Nephron (organoid): ENCODE results near the gene SLC12A7.
"Not testable (repeated sequence)": the region's sequence is repeated elsewhere in the genome, so short reads cannot be mapped to it uniquely, and the experiment has no call there.

ENCODE experiments used
- H3K27ac Mint-ChIP-seq, 3 experiments: 2 replicates each; pipeline ENCODE4 v1.8.0; 2020; ENCODE audit warnings: mixed read lengths in 3 of 3, mild to moderate bottlenecking in 2 of 3, moderate library complexity in 1 of 3
- H3K27me3 Mint-ChIP-seq: 2 replicates; pipeline ENCODE4 v1.8.0; 2021; ENCODE audit warnings: low read depth, mild to moderate bottlenecking, moderate library complexity, mixed read lengths
- H3K36me3 Mint-ChIP-seq: 2 replicates; pipeline ENCODE4 v1.8.0; 2020; ENCODE audit warnings: low read depth, mixed read lengths
- H3K4me1 Mint-ChIP-seq: 2 replicates; pipeline ENCODE4 v1.8.0; 2020; ENCODE audit warnings: mixed read lengths
- H3K4me3 Mint-ChIP-seq, 3 experiments: 2 replicates each; pipeline ENCODE4 v1.8.0; 2020; ENCODE audit warnings: mild to moderate bottlenecking in 3 of 3, mixed read lengths in 3 of 3, moderate library complexity in 2 of 3
- H3K9me3 Mint-ChIP-seq: 2 replicates; pipeline ENCODE4 v1.8.0; 2020; ENCODE audit warnings: mixed read lengths
- TF ChIP-seq, protein P1 (sequence below), 3 experiments: fragments of 200-600 bp; sonication (generic); IDR thresholded peaks; one replicate each; pipeline ENCODE4 v1.5.0; 2021; ENCODE audit warnings: antibody characterized with exemption in 3 of 3; ENCODE audit not compliant: unreplicated experiment in 3 of 3

Gene SLC12A7

DNA sequence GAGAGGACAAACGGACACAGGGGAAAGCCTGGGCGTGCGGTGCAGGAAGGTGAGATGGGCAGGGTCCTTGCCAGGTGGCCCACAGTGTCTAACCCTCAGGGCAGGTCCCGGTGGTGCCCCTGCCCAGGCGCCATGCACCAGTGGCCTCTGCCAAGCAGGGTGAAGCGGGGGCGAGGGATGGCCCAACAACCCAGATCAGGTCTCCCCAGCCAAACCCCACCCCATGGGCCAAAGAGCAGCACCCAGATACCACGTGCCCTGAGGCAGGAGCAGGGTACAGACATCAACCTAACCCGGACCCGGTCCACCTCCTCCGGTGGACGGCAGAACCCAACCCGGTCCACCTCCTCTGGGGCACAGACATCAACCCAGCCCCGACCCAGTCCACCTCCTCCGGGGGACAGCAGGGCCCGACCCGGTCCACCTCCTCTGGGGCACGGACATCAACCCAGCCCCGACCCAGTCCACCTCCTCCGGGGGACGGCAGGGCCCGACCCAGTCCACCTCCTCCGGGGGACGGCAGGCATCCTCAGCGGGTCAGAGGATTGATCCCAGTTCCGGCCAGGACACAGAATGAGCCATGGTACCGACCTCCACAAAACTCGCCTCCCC is 12.8 kb downstream of the SLC12A7 start:
- Mint-ChIP-seq H3K4me3 (peak overlapping the region; percentile 45 to 67 (median 48)), H3K4me1 (peaks cover 66% of the 10 kb centered on the region), H3K27ac (peak overlapping the region; percentile 67 to 94 (median 93)), H3K27me3 (peaks cover 5% of the 10 kb centered on the region), H3K9me3 (no peaks in the 10 kb centered on the region), H3K36me3 (peaks cover 10% of the 10 kb centered on the region)
- TF ChIP-seq, protein P1, sequence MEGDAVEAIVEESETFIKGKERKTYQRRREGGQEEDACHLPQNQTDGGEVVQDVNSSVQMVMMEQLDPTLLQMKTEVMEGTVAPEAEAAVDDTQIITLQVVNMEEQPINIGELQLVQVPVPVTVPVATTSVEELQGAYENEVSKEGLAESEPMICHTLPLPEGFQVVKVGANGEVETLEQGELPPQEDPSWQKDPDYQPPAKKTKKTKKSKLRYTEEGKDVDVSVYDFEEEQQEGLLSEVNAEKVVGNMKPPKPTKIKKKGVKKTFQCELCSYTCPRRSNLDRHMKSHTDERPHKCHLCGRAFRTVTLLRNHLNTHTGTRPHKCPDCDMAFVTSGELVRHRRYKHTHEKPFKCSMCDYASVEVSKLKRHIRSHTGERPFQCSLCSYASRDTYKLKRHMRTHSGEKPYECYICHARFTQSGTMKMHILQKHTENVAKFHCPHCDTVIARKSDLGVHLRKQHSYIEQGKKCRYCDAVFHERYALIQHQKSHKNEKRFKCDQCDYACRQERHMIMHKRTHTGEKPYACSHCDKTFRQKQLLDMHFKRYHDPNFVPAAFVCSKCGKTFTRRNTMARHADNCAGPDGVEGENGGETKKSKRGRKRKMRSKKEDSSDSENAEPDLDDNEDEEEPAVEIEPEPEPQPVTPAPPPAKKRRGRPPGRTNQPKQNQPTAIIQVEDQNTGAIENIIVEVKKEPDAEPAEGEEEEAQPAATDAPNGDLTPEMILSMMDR (IDR thresholded peaks at IDR 0.05; ENCODE audit: unreplicated experiment in 3 of 3) = no peak

DNA sequence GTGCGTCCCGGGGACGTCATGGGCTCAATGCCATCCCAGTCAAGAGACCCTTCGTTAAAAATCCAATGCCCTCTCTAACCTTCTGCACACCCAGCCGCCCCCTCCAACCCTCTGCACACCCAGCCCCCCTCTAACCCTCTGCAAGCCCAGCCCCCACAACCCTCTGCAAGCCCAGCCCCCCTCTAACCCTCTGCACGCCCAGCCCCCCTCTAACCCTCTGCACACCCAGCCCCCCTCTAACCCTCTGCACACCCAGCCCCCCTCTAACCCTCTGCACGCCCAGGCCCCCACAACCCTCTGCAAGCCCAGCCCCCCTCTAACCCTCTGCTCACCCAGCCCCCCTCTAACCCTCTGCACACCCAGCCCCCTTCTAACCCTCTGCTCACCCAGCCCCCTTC is 13.9 kb downstream of the SLC12A7 start:
- not testable (repeated sequence) for H3K9me3 Mint-ChIP-seq, H3K27me3 Mint-ChIP-seq
- H3K4me3 Mint-ChIP-seq = peak overlapping the region in 1 of 3 experiments; percentile 14
- peak overlapping the region; percentile 76 to 94 (median 93) for H3K27ac Mint-ChIP-seq
- H3K36me3 Mint-ChIP-seq = peaks cover 11% of the 10 kb centered on the region
- peaks cover 59% of the 10 kb centered on the region for H3K4me1 Mint-ChIP-seq

DNA sequence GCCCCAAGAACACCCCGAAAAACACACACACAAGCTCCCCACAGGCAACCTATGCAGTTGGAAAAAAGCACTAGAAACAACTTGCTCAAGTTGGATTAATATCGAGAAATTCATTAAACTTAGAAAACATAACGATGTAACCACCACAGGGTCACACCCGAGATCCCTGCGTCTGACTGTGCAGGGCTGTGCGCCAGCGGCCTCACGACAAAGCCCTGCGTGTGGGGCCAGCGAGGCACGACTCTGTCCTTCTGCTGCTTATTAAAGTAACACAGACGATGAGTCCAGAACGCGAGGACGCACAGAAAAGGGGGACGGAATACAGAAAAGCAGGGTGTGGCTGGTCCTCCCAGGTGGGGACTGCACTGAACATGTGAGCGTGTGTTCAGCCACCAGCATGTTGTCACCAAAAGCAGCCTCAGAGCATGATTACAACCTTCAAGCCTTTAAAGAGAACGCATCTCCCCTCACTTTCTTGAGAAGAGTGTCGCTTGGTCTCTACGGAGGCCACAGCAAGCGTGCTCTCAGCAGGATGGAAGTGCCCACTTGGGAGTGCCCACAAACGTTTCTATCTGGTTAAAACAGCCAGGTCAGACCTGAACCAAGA is 14.4 kb downstream of the SLC12A7 start:
- Mint-ChIP-seq H3K9me3 (no peaks in the 10 kb centered on the region), H3K27ac (peak overlapping the region; percentile 76 to 94 (median 93)), H3K36me3 (peaks cover 15% of the 10 kb centered on the region), H3K4me1 (peaks cover 61% of the 10 kb centered on the region), H3K4me3 (peak overlapping the region; percentile 2 to 35 (median 14)), H3K27me3 (peaks cover 5% of the 10 kb centered on the region)
- TF ChIP-seq, protein P1 (IDR thresholded peaks at IDR 0.05; ENCODE audit: unreplicated experiment in 3 of 3) = no peak

DNA sequence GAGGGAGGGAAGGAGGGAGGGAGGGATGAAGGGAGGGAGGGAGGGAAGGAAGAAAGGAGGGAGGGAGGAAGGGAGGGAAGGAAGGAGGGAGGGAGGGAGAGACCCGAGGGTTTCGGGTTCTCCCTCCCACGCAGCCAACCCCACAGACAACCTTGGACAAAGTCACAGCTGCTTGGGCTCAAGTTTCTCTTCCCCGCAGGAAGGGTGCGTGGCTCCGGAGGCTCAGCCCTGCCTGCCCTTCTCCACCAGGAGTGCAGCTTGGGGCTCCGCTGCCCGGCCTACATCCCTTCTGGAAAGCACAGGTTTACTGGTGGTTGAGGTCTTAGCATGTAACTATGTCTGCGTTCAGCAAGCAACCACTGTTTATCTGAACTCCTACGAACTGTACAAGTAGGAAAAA is 15.0 kb downstream of the SLC12A7 start:
- Mint-ChIP-seq H3K9me3 (no peaks in the 10 kb centered on the region), H3K27ac (peak overlapping the region; percentile 76 to 94 (median 93)), H3K4me3 (peak overlapping the region in 2 of 3 experiments; percentile 2 to 7), H3K27me3 (peaks cover 5% of the 10 kb centered on the region), H3K4me1 (peaks cover 61% of the 10 kb centered on the region), H3K36me3 (peaks cover 15% of the 10 kb centered on the region)
- TF ChIP-seq, protein P1 (IDR thresholded peaks at IDR 0.05; ENCODE audit: unreplicated experiment in 3 of 3) = no peak

DNA sequence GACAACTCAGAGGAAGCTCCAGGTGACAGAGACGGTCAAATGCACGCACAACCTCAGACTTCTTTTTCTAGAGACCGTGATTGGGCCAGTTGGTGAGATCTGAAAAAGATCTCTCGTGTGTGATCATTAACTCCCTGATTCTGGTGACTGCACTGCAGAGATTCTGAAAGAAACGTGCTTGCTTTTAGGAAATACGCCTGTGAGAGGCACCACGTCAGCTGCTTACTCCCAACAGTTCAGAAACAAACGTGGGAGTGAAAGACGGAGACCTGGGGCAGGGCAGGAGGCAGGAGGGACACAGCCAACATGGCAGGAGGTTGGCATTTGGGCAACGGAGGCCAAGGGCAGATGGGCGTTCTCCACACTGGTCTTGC is 15.9 kb downstream of the SLC12A7 start:
- Mint-ChIP-seq H3K4me1 (peaks cover 55% of the 10 kb centered on the region), H3K27ac (peak overlapping the region; percentile 83 to 96 (median 89)), H3K36me3 (peaks cover 15% of the 10 kb centered on the region), H3K9me3 (no peaks in the 10 kb centered on the region), H3K27me3 (peaks cover 5% of the 10 kb centered on the region), H3K4me3 (peak overlapping the region; percentile 38 to 52 (median 48))
- TF ChIP-seq, protein P1 (IDR thresholded peaks at IDR 0.05; ENCODE audit: unreplicated experiment in 3 of 3) = no peak

DNA sequence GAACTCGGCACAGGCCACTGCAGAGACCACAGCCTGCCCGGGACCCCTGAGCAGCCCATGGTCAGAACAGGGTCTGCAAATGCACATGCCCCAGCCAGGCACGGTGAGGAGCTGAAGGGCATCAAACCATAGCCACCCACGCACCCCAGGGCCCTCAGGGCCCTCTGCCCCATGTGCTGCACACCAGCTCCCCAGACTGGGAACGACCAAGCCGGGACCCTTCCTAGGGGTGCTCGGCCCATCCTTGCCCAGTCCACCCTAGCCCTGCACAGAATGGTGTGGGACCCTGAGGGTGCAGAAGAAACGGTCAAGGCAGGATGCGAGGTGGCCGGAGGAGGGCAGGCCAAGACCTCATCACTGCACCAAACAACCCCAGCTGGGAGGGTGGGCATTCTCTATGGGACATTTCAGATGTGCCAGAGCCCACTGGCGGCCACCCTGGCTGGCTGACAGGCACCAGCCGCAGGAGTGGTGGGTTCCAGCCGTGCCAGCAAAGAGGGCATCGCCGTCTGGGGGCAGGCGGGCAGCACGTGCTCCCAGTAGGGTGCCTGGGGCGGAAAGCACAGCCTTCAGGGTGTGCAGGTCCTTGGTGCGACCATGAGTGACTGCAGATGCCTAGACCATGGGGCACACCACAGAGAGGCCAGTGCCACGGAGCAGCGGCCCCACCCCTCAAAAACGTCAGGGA is 16.4 kb downstream of the SLC12A7 start:
- peaks cover 15% of the 10 kb centered on the region for H3K36me3 Mint-ChIP-seq
- TF ChIP-seq, protein P1 (IDR thresholded peaks at IDR 0.05; ENCODE audit: unreplicated experiment in 3 of 3) = no peak
- H3K27ac Mint-ChIP-seq = peak overlapping the region; percentile 83 to 96 (median 89)
- H3K9me3 Mint-ChIP-seq = no peaks in the 10 kb centered on the region
- peaks cover 6% of the 10 kb centered on the region for H3K27me3 Mint-ChIP-seq
- peaks cover 53% of the 10 kb centered on the region for H3K4me1 Mint-ChIP-seq
- no peak overlapping the region for H3K4me3 Mint-ChIP-seq
